ENCODE measurements around the gene PBX4.
A peak's percentile ranks its signal among the peaks of the same experiment; 100 is the strongest.

PBX4 gene

GRCh38 chr19:19643158-19644053 is 24.9 kb upstream of the PBX4 start, which contains the start of gene GMIP:
Gene GMIP, minus strand, starts transcription at chr19:19643657. Its CDS starts 128 bp downstream, at chr19:19643529.
- Mint-ChIP-seq H3K27me3 (no peaks in the 10 kb centered on the region), H3K4me1 (peaks cover 21% of the 10 kb centered on the region), H3K9me3 (no peaks in the 10 kb centered on the region), H3K27ac (ENCODE audit: low read depth) (peak within 1 kb of the TSS; percentile 91), H3K4me3 (peak within 1 kb of the TSS; percentile 99), H3K36me3 (ENCODE audit: insufficient read depth) (peaks cover 59% of the 10 kb centered on the region)
- ATAC-seq (replicated peaks; ENCODE audit: extremely low read depth, poor library complexity, severe bottlenecking) = peak; percentile 84
- peak; percentile 81 to 85 for DNase-seq (ENCODE audit: low spot score in 2 of 2)

- peaks cover 24% of the 10 kb centered on the region for H3K4me1 Mint-ChIP-seq
- H3K4me3 Mint-ChIP-seq = peak overlapping the region; percentile 99
- peaks cover 61% of the 10 kb centered on the region for H3K36me3 Mint-ChIP-seq (ENCODE audit: insufficient read depth)
- ATAC-seq (replicated peaks; ENCODE audit: extremely low read depth, poor library complexity, severe bottlenecking) (peak; percentile 66), DNase-seq (ENCODE audit: low spot score in 2 of 2) (peak in 1 of 2 donors; percentile 40)
- H3K27ac Mint-ChIP-seq (ENCODE audit: low read depth) = peak overlapping the region; percentile 91
- no peaks in the 10 kb centered on the region for H3K9me3 Mint-ChIP-seq
- H3K27me3 Mint-ChIP-seq = no peaks in the 10 kb centered on the region
Measured at GRCh38 chr19:19642506-19643157, 24.1 kb upstream of the PBX4 start.

GRCh38 chr19:19637523-19638251 is 19.2 kb upstream of the PBX4 start:
- Mint-ChIP-seq H3K27ac (ENCODE audit: low read depth) (peak overlapping the region; percentile 83), H3K27me3 (no peaks in the 10 kb centered on the region), H3K4me1 (peaks cover 39% of the 10 kb centered on the region), H3K4me3 (no peak overlapping the region), H3K36me3 (ENCODE audit: insufficient read depth) (peaks cover 79% of the 10 kb centered on the region), H3K9me3 (no peaks in the 10 kb centered on the region)
- DNase-seq (ENCODE audit: low spot score in 2 of 2) = no peak
- no peak for ATAC-seq (replicated peaks; ENCODE audit: extremely low read depth, poor library complexity, severe bottlenecking)

GRCh38 chr19:19637186-19637522 is 18.7 kb upstream of the PBX4 start:
- no peaks in the 10 kb centered on the region for H3K9me3 Mint-ChIP-seq
- no peak overlapping the region for H3K27ac Mint-ChIP-seq (ENCODE audit: low read depth)
- DNase-seq (ENCODE audit: low spot score in 2 of 2) (no peak), ATAC-seq (replicated peaks; ENCODE audit: extremely low read depth, poor library complexity, severe bottlenecking) (no peak)
- peaks cover 77% of the 10 kb centered on the region for H3K36me3 Mint-ChIP-seq (ENCODE audit: insufficient read depth)
- H3K27me3 Mint-ChIP-seq = no peaks in the 10 kb centered on the region
- no peak overlapping the region for H3K4me3 Mint-ChIP-seq
- peaks cover 33% of the 10 kb centered on the region for H3K4me1 Mint-ChIP-seq

- peaks cover 75% of the 10 kb centered on the region for H3K36me3 Mint-ChIP-seq (ENCODE audit: insufficient read depth)
- H3K4me3 Mint-ChIP-seq = no peak overlapping the region
- peaks cover 29% of the 10 kb centered on the region for H3K4me1 Mint-ChIP-seq
- no peak overlapping the region for H3K27ac Mint-ChIP-seq (ENCODE audit: low read depth)
- no peak for DNase-seq (ENCODE audit: low spot score in 2 of 2)
- no peaks in the 10 kb centered on the region for H3K27me3 Mint-ChIP-seq
- H3K9me3 Mint-ChIP-seq = no peaks in the 10 kb centered on the region
- no peak for ATAC-seq (replicated peaks; ENCODE audit: extremely low read depth, poor library complexity, severe bottlenecking)
Measured at GRCh38 chr19:19636573-19637185, 18.2 kb upstream of the PBX4 start.

GRCh38 chr19:19635313-19635702 is 16.8 kb upstream of the PBX4 start:
- no peak for ATAC-seq (replicated peaks; ENCODE audit: extremely low read depth, poor library complexity, severe bottlenecking)
- Mint-ChIP-seq H3K4me1 (peaks cover 28% of the 10 kb centered on the region), H3K36me3 (ENCODE audit: insufficient read depth) (peaks cover 77% of the 10 kb centered on the region), H3K4me3 (no peak overlapping the region), H3K9me3 (no peaks in the 10 kb centered on the region), H3K27me3 (no peaks in the 10 kb centered on the region), H3K27ac (ENCODE audit: low read depth) (no peak overlapping the region)
- DNase-seq (ENCODE audit: low spot score in 2 of 2) = no peak

GRCh38 chr19:19634516-19635312 is 16.2 kb upstream of the PBX4 start:
- no peaks in the 10 kb centered on the region for H3K27me3 Mint-ChIP-seq
- ATAC-seq (replicated peaks; ENCODE audit: extremely low read depth, poor library complexity, severe bottlenecking) = no peak
- H3K36me3 Mint-ChIP-seq (ENCODE audit: insufficient read depth) = peaks cover 73% of the 10 kb centered on the region
- peaks cover 28% of the 10 kb centered on the region for H3K4me1 Mint-ChIP-seq
- H3K27ac Mint-ChIP-seq (ENCODE audit: low read depth) = peak overlapping the region; percentile 80
- no peak for DNase-seq (ENCODE audit: low spot score in 2 of 2)
- no peak overlapping the region for H3K4me3 Mint-ChIP-seq
- no peaks in the 10 kb centered on the region for H3K9me3 Mint-ChIP-seq

- no peak for ATAC-seq (replicated peaks; ENCODE audit: extremely low read depth, poor library complexity, severe bottlenecking)
- Mint-ChIP-seq H3K36me3 (ENCODE audit: insufficient read depth) (peaks cover 67% of the 10 kb centered on the region), H3K9me3 (no peaks in the 10 kb centered on the region), H3K27ac (ENCODE audit: low read depth) (peak overlapping the region; percentile 80), H3K4me3 (no peak overlapping the region), H3K27me3 (no peaks in the 10 kb centered on the region), H3K4me1 (peaks cover 29% of the 10 kb centered on the region)
- no peak for DNase-seq (ENCODE audit: low spot score in 2 of 2)
Measured at GRCh38 chr19:19633711-19634515, 15.4 kb upstream of the PBX4 start.

- no peaks in the 10 kb centered on the region for H3K27me3 Mint-ChIP-seq
- H3K27ac Mint-ChIP-seq (ENCODE audit: low read depth) = peak overlapping the region; percentile 66
- ATAC-seq (replicated peaks; ENCODE audit: extremely low read depth, poor library complexity, severe bottlenecking) = no peak
- H3K4me1 Mint-ChIP-seq = peaks cover 30% of the 10 kb centered on the region
- no peak overlapping the region for H3K4me3 Mint-ChIP-seq
- peaks cover 64% of the 10 kb centered on the region for H3K36me3 Mint-ChIP-seq (ENCODE audit: insufficient read depth)
- no peaks in the 10 kb centered on the region for H3K9me3 Mint-ChIP-seq
- DNase-seq (ENCODE audit: low spot score in 2 of 2) = no peak
Measured at GRCh38 chr19:19632661-19633060, 14.2 kb upstream of the PBX4 start.

GRCh38 chr19:19631346-19631745 is 12.9 kb upstream of the PBX4 start:
- Mint-ChIP-seq H3K27ac (ENCODE audit: low read depth) (no peak overlapping the region), H3K4me1 (peaks cover 43% of the 10 kb centered on the region), H3K9me3 (no peaks in the 10 kb centered on the region), H3K4me3 (no peak overlapping the region), H3K27me3 (no peaks in the 10 kb centered on the region), H3K36me3 (ENCODE audit: insufficient read depth) (peaks cover 58% of the 10 kb centered on the region)
- DNase-seq (ENCODE audit: low spot score in 2 of 2) (no peak), ATAC-seq (replicated peaks; ENCODE audit: extremely low read depth, poor library complexity, severe bottlenecking) (no peak)

GRCh38 chr19:19630426-19630825 is 11.9 kb upstream of the PBX4 start:
- no peak for DNase-seq (ENCODE audit: low spot score in 2 of 2)
- H3K4me3 Mint-ChIP-seq = no peak overlapping the region
- no peaks in the 10 kb centered on the region for H3K9me3 Mint-ChIP-seq
- H3K4me1 Mint-ChIP-seq = peaks cover 45% of the 10 kb centered on the region
- peaks cover 53% of the 10 kb centered on the region for H3K36me3 Mint-ChIP-seq (ENCODE audit: insufficient read depth)
- no peak for ATAC-seq (replicated peaks; ENCODE audit: extremely low read depth, poor library complexity, severe bottlenecking)
- H3K27ac Mint-ChIP-seq (ENCODE audit: low read depth) = no peak overlapping the region
- H3K27me3 Mint-ChIP-seq = no peaks in the 10 kb centered on the region

Data from central memory CD8-positive, alpha-beta T cell (primary cell).